ENCODE data around the gene CCDC127. TPM values are rescaled to one million over a fixed set of nuclear protein-coding genes. Genes with fewer than 3 reads are reported as not detected.

The CCDC127 gene
- total and polyA plus RNA-seq, 4 donors: 1.1 to 2.6 (median 2.1) TPM

- Histone ChIP-seq H3K4me1 (ENCODE audit: control insufficient read depth in 4 of 4, insufficient read depth in 4 of 4, low read length in 3 of 4) (no peaks in the 10 kb centered on the region), H3K4me3 (ENCODE audit: low read depth in 1 of 3, low read length in 3 of 3) (no peak overlapping the region), H3K36me3 (ENCODE audit: control insufficient read depth in 4 of 4, insufficient read depth in 3 of 4, low read depth in 1 of 4, low read length in 3 of 4) (no peaks in the 10 kb centered on the region), H3K9ac (ENCODE audit: low read depth in 1 of 2, low read length in 2 of 2) (no peak overlapping the region), H3K27ac (ENCODE audit: low read depth in 1 of 2, low read length in 2 of 2) (no peak overlapping the region), H3K9me3 (ENCODE audit: control insufficient read depth in 4 of 4, low read length in 3 of 4) (no peaks in the 10 kb centered on the region), H3K27me3 (ENCODE audit: control insufficient read depth in 4 of 4, insufficient read depth in 4 of 4, low read length in 3 of 4) (no peaks in the 10 kb centered on the region)
- DNase-seq (ENCODE audit: low spot score): no peak
- 87% methylated on average over 9 of the region's 9 CpGs for WGBS
- no peak for TF ChIP-seq FOXA1 (IDR thresholded peaks at IDR 0.05)
- no peak for TF ChIP-seq ATF3 (IDR thresholded peaks at IDR 0.05)
- no peak for TF ChIP-seq GABPA (IDR thresholded peaks at IDR 0.05 in 1 of 2, conservative IDR thresholded peaks at IDR 0.05 in 1 of 2)
- TF ChIP-seq RXRA (IDR thresholded peaks at IDR 0.05): no peak
- TF ChIP-seq HNF4G (IDR thresholded peaks at IDR 0.05): no peak
- TF ChIP-seq MAX (IDR thresholded peaks at IDR 0.05): no peak
- TF ChIP-seq CTCF (IDR thresholded peaks at IDR 0.05; ENCODE audit: low read depth, low read length, missing input control): no peak
- TF ChIP-seq HNF4A (conservative IDR thresholded peaks at IDR 0.05): no peak
- TF ChIP-seq TAF1 (conservative IDR thresholded peaks at IDR 0.05): no peak
- no peak for TF ChIP-seq FOXA2 (IDR thresholded peaks at IDR 0.05)
- no peak for TF ChIP-seq REST (IDR thresholded peaks at IDR 0.05)
Measured at GRCh38 chr5:179401-179800, 38.6 kb downstream of the CCDC127 start.

- Histone ChIP-seq H3K9me3 (ENCODE audit: control insufficient read depth in 4 of 4, low read length in 3 of 4) (no peaks in the 10 kb centered on the region), H3K4me1 (ENCODE audit: control insufficient read depth in 4 of 4, insufficient read depth in 4 of 4, low read length in 3 of 4) (no peaks in the 10 kb centered on the region), H3K27me3 (ENCODE audit: control insufficient read depth in 4 of 4, insufficient read depth in 4 of 4, low read length in 3 of 4) (peaks cover 0 to 3% (median 0%) of the 10 kb centered on the region in 4 donors), H3K36me3 (ENCODE audit: control insufficient read depth in 4 of 4, insufficient read depth in 3 of 4, low read depth in 1 of 4, low read length in 3 of 4) (no peaks in the 10 kb centered on the region), H3K4me3 (ENCODE audit: low read depth in 1 of 3, low read length in 3 of 3) (no peak overlapping the region), H3K27ac (ENCODE audit: low read depth in 1 of 2, low read length in 2 of 2) (no peak overlapping the region), H3K9ac (ENCODE audit: low read depth in 1 of 2, low read length in 2 of 2) (no peak overlapping the region)
- no peak for DNase-seq (ENCODE audit: low spot score)
- 69% methylated on average over 5 of the region's 5 CpGs for WGBS
- TF ChIP-seq GABPA (IDR thresholded peaks at IDR 0.05 in 1 of 2, conservative IDR thresholded peaks at IDR 0.05 in 1 of 2) (no peak), JUND (IDR thresholded peaks at IDR 0.05) (no peak), FOXA1 (IDR thresholded peaks at IDR 0.05) (no peak), HNF4A (conservative IDR thresholded peaks at IDR 0.05) (no peak), NR2F2 (IDR thresholded peaks at IDR 0.05) (no peak), EGR1 (IDR thresholded peaks at IDR 0.05; ENCODE audit: low read depth in 2 of 2) (no peak), ATF3 (IDR thresholded peaks at IDR 0.05) (no peak), ZBTB33 (IDR thresholded peaks at IDR 0.05) (no peak)
Measured at GRCh38 chr5:178110-178509, 39.8 kb downstream of the CCDC127 start.
